Prostate gland (tissue), 2 donors: ENCODE results near the gene PARD6A.

Experiments
- CTCF ChIP-seq, 4 experiments: fragments of 200-600 bp in 2 of 4; fragments of 450-650 bp in 2 of 4; sonication (generic) in 2 of 4; IDR thresholded peaks; 1 replicate in 3 of 4; 2 replicates in 1 of 4; pipeline ENCODE4 v1.5.1; 2016 to 2019; ENCODE audit warnings: antibody characterized with exemption in 4 of 4, mild to moderate bottlenecking in 2 of 4, moderate library complexity in 2 of 4
- POLR2A ChIP-seq: fragments of 450-650 bp; IDR thresholded peaks from one replicate; pipeline ENCODE4 v1.6.1; 2016; ENCODE audit warnings: antibody characterized with exemption, mild to moderate bottlenecking
- POLR2AphosphoS5 ChIP-seq: sonication (generic); formaldehyde crosslinking; IDR thresholded peaks from one replicate; pipeline ENCODE4 v1.6.1; 2017; ENCODE audit warnings: antibody characterized with exemption

DNA sequence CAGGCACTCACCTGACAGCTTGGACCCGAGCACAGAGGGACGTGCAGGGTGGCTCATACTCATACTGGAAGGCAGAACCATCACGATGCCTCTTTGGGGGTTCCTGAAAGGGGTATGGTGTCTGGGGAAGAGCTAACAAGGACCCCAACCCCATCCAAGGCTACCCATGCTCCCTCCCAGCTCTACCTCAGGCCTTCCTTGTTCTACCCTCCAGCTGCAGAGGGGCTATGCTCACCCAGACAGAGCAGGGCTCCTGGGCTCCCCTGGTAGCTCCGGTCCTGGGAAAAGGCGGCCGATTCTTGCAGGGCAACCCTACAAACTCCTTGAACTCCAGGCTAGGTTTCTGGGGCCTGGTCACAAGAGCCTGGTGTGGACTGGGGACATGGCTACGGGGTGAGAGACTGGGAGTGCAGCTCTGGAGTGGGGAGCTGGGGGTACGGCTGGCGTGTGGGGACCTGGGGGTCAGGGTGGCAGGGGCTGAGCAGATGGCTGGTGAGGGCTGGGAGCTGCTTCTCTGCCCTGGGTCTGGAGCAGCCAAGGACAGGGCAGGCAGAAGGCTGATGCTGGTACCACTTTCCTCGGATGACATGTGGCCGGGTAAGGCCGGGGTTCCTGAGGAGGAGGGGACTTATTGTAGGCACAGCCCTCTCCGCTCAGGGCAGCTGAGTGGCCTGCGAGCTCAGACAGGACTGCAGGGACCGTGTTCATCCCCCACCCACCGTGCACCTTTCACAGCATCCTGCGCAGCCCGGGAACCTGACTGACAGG is 2.8 kb upstream of the PARD6A start:
- TF ChIP-seq POLR2A, result no peak
- no peak for TF ChIP-seq CTCF (IDR thresholded peaks at IDR 0.05)
- no peak for TF ChIP-seq POLR2AphosphoS5
